ENCODE measurements around the gene TCF7L2. TPM values are rescaled to one million over a fixed set of nuclear protein-coding genes. Genes with fewer than 3 reads are reported as not detected.

The TCF7L2 gene
- total RNA-seq, 1 donor from 2014 or later, result 8.2 TPM

GRCh38 chr10:113004069-113004618, 54.1 kb downstream of the TCF7L2 start:
- H3K4me3 ChIP-seq, result no peak overlapping the region
- peaks cover 0 to 6% of the 10 kb centered on the region in 2 donors for H3K36me3 ChIP-seq
- no peaks in the 10 kb centered on the region for H3K27me3 ChIP-seq
- H3K4me1 ChIP-seq, result peaks cover 3 to 60% of the 10 kb centered on the region in 2 donors
- no peaks in the 10 kb centered on the region for H3K9me3 ChIP-seq
- DNase-seq (ENCODE audit: low spot score in 2 of 2), result no peak
- peak overlapping the region in 1 of 2 donors; percentile 46 for H3K27ac ChIP-seq
- no peak for TF ChIP-seq CTCF (IDR thresholded peaks at IDR 0.05)
- intact Hi-C loops (cut with DNase I), result loop anchor here (5.0 kb wide), 1 partner anchor 52 kb away; the partner anchor contains the start of gene TCF7L2

- Histone ChIP-seq H3K27me3 (no peaks in the 10 kb centered on the region), H3K4me3 (no peak overlapping the region), H3K9me3 (no peaks in the 10 kb centered on the region), H3K36me3 (peaks cover 0 to 6% of the 10 kb centered on the region in 2 donors), H3K27ac (peak overlapping the region; percentile 62 to 63), H3K4me1 (peaks cover 3 to 47% of the 10 kb centered on the region in 2 donors)
- no peak for TF ChIP-seq CTCF (IDR thresholded peaks at IDR 0.05)
- intact Hi-C loops (cut with DNase I), result no loop called here
- no peak for DNase-seq (ENCODE audit: low spot score in 2 of 2)
Measured at GRCh38 chr10:113005380-113005779, 55.3 kb downstream of the TCF7L2 start.

- no peak for TF ChIP-seq CTCF (IDR thresholded peaks at IDR 0.05)
- H3K27me3 ChIP-seq, result no peaks in the 10 kb centered on the region
- no peak for DNase-seq (ENCODE audit: low spot score in 2 of 2)
- no peaks in the 10 kb centered on the region for H3K9me3 ChIP-seq
- H3K36me3 ChIP-seq, result peaks cover 0 to 6% of the 10 kb centered on the region in 2 donors
- H3K4me3 ChIP-seq, result peak overlapping the region in 1 of 2 donors; percentile 13
- H3K27ac ChIP-seq, result peak overlapping the region; percentile 62 to 63
- intact Hi-C loops (cut with DNase I), result no loop called here
- peaks cover 0 to 40% of the 10 kb centered on the region in 2 donors for H3K4me1 ChIP-seq
Measured at GRCh38 chr10:113006656-113007342, 56.8 kb downstream of the TCF7L2 start.

- Histone ChIP-seq H3K9me3 (no peaks in the 10 kb centered on the region), H3K4me3 (no peak overlapping the region), H3K4me1 (peaks cover 0 to 36% of the 10 kb centered on the region in 2 donors), H3K36me3 (peaks cover 0 to 6% of the 10 kb centered on the region in 2 donors), H3K27ac (peak overlapping the region; percentile 62 to 63), H3K27me3 (no peaks in the 10 kb centered on the region)
- no peak for DNase-seq (ENCODE audit: low spot score in 2 of 2)
- TF ChIP-seq CTCF (IDR thresholded peaks at IDR 0.05), result no peak
- intact Hi-C loops (cut with DNase I), result no loop called here
Measured at GRCh38 chr10:113007343-113007771, 57.3 kb downstream of the TCF7L2 start.

GRCh38 chr10:113007821-113008220, 57.8 kb downstream of the TCF7L2 start:
- H3K9me3 ChIP-seq, result no peaks in the 10 kb centered on the region
- no peak overlapping the region for H3K4me3 ChIP-seq
- intact Hi-C loops (cut with DNase I), result no loop called here
- peak overlapping the region; percentile 62 to 63 for H3K27ac ChIP-seq
- H3K27me3 ChIP-seq, result no peaks in the 10 kb centered on the region
- DNase-seq (ENCODE audit: low spot score in 2 of 2), result no peak
- H3K4me1 ChIP-seq, result peaks cover 0 to 34% of the 10 kb centered on the region in 2 donors
- H3K36me3 ChIP-seq, result peaks cover 0 to 6% of the 10 kb centered on the region in 2 donors
- TF ChIP-seq CTCF (IDR thresholded peaks at IDR 0.05), result no peak
